DMS114 treated with DMSO at 0.1 percent for 48 hours (cell line): ENCODE measurements around the gene OVCA2.

ENCODE experiments used
- DNase-seq: peaks from one replicate; lab custom pipeline; 2025; ENCODE audit not compliant: unreplicated experiment; lab: John Stamatoyannopoulos, UW

OVCA2 gene

GRCh38 chr17:2064520-2064971, 22.7 kb downstream of the OVCA2 start:
- no peak for DNase-seq

GRCh38 chr17:2064980-2065785, 23.4 kb downstream of the OVCA2 start:
- DNase-seq, result no peak

- DNase-seq, result no peak
Observed at GRCh38 chr17:2065949-2066400, 24.2 kb downstream of the OVCA2 start.

- no peak for DNase-seq
Observed at GRCh38 chr17:2067048-2067561, 25.3 kb downstream of the OVCA2 start.

GRCh38 chr17:2067608-2068024, 25.8 kb downstream of the OVCA2 start:
- no peak for DNase-seq

GRCh38 chr17:2068031-2068518, 26.3 kb downstream of the OVCA2 start:
- no peak for DNase-seq

GRCh38 chr17:2068519-2069051, 26.8 kb downstream of the OVCA2 start:
- no peak for DNase-seq

GRCh38 chr17:2070241-2071023, 28.6 kb downstream of the OVCA2 start:
- DNase-seq, result no peak

GRCh38 chr17:2071024-2071385, 29.2 kb downstream of the OVCA2 start:
- no peak for DNase-seq

- no peak for DNase-seq
Observed at GRCh38 chr17:2071455-2072281, 29.8 kb downstream of the OVCA2 start.

GRCh38 chr17:2074919-2075318, 33.1 kb downstream of the OVCA2 start:
- no peak for DNase-seq

- DNase-seq, result no peak
Observed at GRCh38 chr17:2075336-2076086, 33.7 kb downstream of the OVCA2 start.

GRCh38 chr17:2076087-2076984, 34.5 kb downstream of the OVCA2 start:
- no peak for DNase-seq

- DNase-seq, result no peak
Observed at GRCh38 chr17:2077040-2077439, 35.2 kb downstream of the OVCA2 start.

GRCh38 chr17:2081564-2081963, 39.7 kb downstream of the OVCA2 start:
- DNase-seq, result no peak

GRCh38 chr17:2082003-2082781, 40.4 kb downstream of the OVCA2 start:
- DNase-seq, result no peak

- DNase-seq, result no peak
Observed at GRCh38 chr17:2083613-2084035, 41.8 kb downstream of the OVCA2 start.
